ENCODE results near the gene KLF6. TPM values are rescaled to one million over a fixed set of nuclear protein-coding genes. Genes with fewer than 3 reads are reported as not detected.

KLF6 gene
- total and polyA plus RNA-seq, 9 donors, result 45.4 to 178 (median 85.7) TPM

- intact Hi-C loops (cut with DNase I), result no loop called here
- Histone ChIP-seq H3K27me3 (no peaks in the 10 kb centered on the region), H3K9me3 (no peaks in the 10 kb centered on the region), H3K4me3 (no peak overlapping the region), H3K27ac (no peak overlapping the region), H3K36me3 (no peaks in the 10 kb centered on the region), H3K4me1 (ENCODE audit: insufficient read depth) (no peaks in the 10 kb centered on the region)
- no peak for TF ChIP-seq POLR2A (IDR thresholded peaks at IDR 0.05)
- TF ChIP-seq CTCF (IDR thresholded peaks at IDR 0.05), result no peak
- no peak for TF ChIP-seq EP300 (IDR thresholded peaks at IDR 0.05)
- DNase-seq, result no peak
- 93 to 98% (median 94%) methylated on average over 7 of the region's 7 CpGs for WGBS, 3 donors
These were observed 27.8 kb downstream of the KLF6 start for GRCh38 chr10:3757250-3757637.

- intact Hi-C loops (cut with DNase I), result no loop called here
- Histone ChIP-seq H3K4me3 (no peak overlapping the region), H3K4me1 (ENCODE audit: insufficient read depth) (no peaks in the 10 kb centered on the region), H3K27me3 (no peaks in the 10 kb centered on the region), H3K36me3 (no peaks in the 10 kb centered on the region), H3K9me3 (no peaks in the 10 kb centered on the region), H3K27ac (no peak overlapping the region)
- no peak for DNase-seq
- no peak for TF ChIP-seq CTCF (IDR thresholded peaks at IDR 0.05)
- no peak for TF ChIP-seq EP300 (IDR thresholded peaks at IDR 0.05)
- TF ChIP-seq POLR2A (IDR thresholded peaks at IDR 0.05), result no peak
- 82 to 88% (median 87%) methylated on average over 5 of the region's 5 CpGs for WGBS, 3 donors
These were observed 28.7 kb downstream of the KLF6 start for GRCh38 chr10:3756360-3756740.

GRCh38 chr10:3755440-3756359, 29.3 kb downstream of the KLF6 start:
- TF ChIP-seq EP300 (IDR thresholded peaks at IDR 0.05) (no peak), CTCF (IDR thresholded peaks at IDR 0.05) (no peak), POLR2A (IDR thresholded peaks at IDR 0.05) (no peak)
- no peak for DNase-seq
- Histone ChIP-seq H3K27me3 (no peaks in the 10 kb centered on the region), H3K9me3 (no peaks in the 10 kb centered on the region), H3K27ac (no peak overlapping the region), H3K4me3 (no peak overlapping the region), H3K4me1 (ENCODE audit: insufficient read depth) (no peaks in the 10 kb centered on the region), H3K36me3 (no peaks in the 10 kb centered on the region)
- 79 to 83% (median 80%) methylated on average over 14 of the region's 14 CpGs for WGBS, 3 donors
- intact Hi-C loops (cut with DNase I), result no loop called here

GRCh38 chr10:3754727-3755439, 30.1 kb downstream of the KLF6 start:
- Histone ChIP-seq H3K4me1 (ENCODE audit: insufficient read depth) (peaks cover 1% of the 10 kb centered on the region), H3K9me3 (no peaks in the 10 kb centered on the region), H3K27ac (no peak overlapping the region), H3K27me3 (no peaks in the 10 kb centered on the region), H3K4me3 (no peak overlapping the region), H3K36me3 (no peaks in the 10 kb centered on the region)
- no peak for TF ChIP-seq CTCF (IDR thresholded peaks at IDR 0.05)
- intact Hi-C loops (cut with DNase I), result no loop called here
- WGBS, 3 donors, result 65 to 74% (median 71%) methylated on average over 9 of the region's 9 CpGs
- DNase-seq, result no peak
